Measurements from ENCODE around the gene SERPINA12.
A peak's percentile ranks its signal among the peaks of the same experiment; 100 is the strongest.

- TF ChIP-seq POLR2AphosphoS5 (IDR thresholded peaks at IDR 0.05; ENCODE audit: low read depth, low read length) (no peak), HDAC6 (IDR thresholded peaks at IDR 0.05; ENCODE audit: low read depth, low read length) (no peak), CTCF (CRISPR knock-in tag; IDR thresholded peaks at IDR 0.05) (no peak), POLR2A (IDR thresholded peaks at IDR 0.05; ENCODE audit: insufficient read depth in 1 of 2, low read depth in 2 of 2, low read length in 2 of 2) (no peak), ETS1 (CRISPR knock-in tag; IDR thresholded peaks at IDR 0.05) (no peak), KMT2A (CRISPR knock-in tag; IDR thresholded peaks at IDR 0.05) (0 out of 2 replicates have a peak, but pooled peaks have one; percentile 4), MLX (CRISPR knock-in tag; IDR thresholded peaks at IDR 0.05) (no peak), ZNF20 (CRISPR knock-in tag; IDR thresholded peaks at IDR 0.05) (no peak), ZBTB2 (CRISPR knock-in tag; IDR thresholded peaks at IDR 0.05; ENCODE audit: low read depth) (no peak), EZH2 (conservative IDR thresholded peaks at IDR 0.05; ENCODE audit: low read depth, low read length) (no peak), ZFX (CRISPR knock-in tag; IDR thresholded peaks at IDR 0.05; ENCODE audit: low read depth) (no peak), KLF15 (CRISPR knock-in tag; IDR thresholded peaks at IDR 0.05; ENCODE audit: borderline replicate concordance) (no peak), ARNT2 (CRISPR knock-in tag; IDR thresholded peaks at IDR 0.05; ENCODE audit: low read depth) (no peak), CCAR2 (optimal IDR thresholded peaks at IDR 0.05; ENCODE audit: low read depth, low read length) (no peak)
Observed at GRCh38 chr14:94483071-94483451, 26.2 kb downstream of the SERPINA12 start.

Measured in HepG2 (cell line).